Measurements from ENCODE around the gene DHH. TPM values are rescaled to one million over a fixed set of nuclear protein-coding genes. Genes with fewer than 3 reads are reported as not detected.

DHH gene
- total and polyA plus RNA-seq, 9 of the 15 experiments (the other 6 are each of a cell fraction or from before 2014, with no cell fraction given), result 0.07 to 2.6 (median 0.54) TPM

GRCh38 chr12:49088150-49088931, 6.3 kb downstream of the DHH start (continued):
- TF ChIP-seq MAZ (CRISPR knock-in tag; conservative IDR thresholded peaks at IDR 0.05 in 1 of 2, IDR thresholded peaks at IDR 0.05 in 1 of 2), result peak; percentile 71 to 73
- no peak for TF ChIP-seq IFI16 (CRISPR knock-in tag; IDR thresholded peaks at IDR 0.05)
- peak; percentile 93 to 98 (median 96) for TF ChIP-seq CTCF (IDR thresholded peaks at IDR 0.05 in 2 of 3, conservative IDR thresholded peaks at IDR 0.05 in 1 of 3; ENCODE audit: insufficient read depth in 2 of 3, low read depth in 1 of 3, low read length in 3 of 3)
- no peak for TF ChIP-seq PRPF4 (IDR thresholded peaks at IDR 0.05; ENCODE audit: insufficient read depth, low read depth, low read length, poor library complexity, severe bottlenecking)
- TF ChIP-seq HNRNPH1 (optimal IDR thresholded peaks at IDR 0.05; ENCODE audit: low read depth, low read length), result no peak
- TF ChIP-seq RNF2 (IDR thresholded peaks at IDR 0.05), result no peak
- TF ChIP-seq ZNF282 (CRISPR knock-in tag; IDR thresholded peaks at IDR 0.05), result no peak
- no peak for TF ChIP-seq EGR1 (conservative IDR thresholded peaks at IDR 0.05)
- TF ChIP-seq ZNF740 (CRISPR knock-in tag; IDR thresholded peaks at IDR 0.05), result 0 out of 2 replicates have a peak, but pooled peaks have one; percentile 11
- no peak for TF ChIP-seq ZNF740 (tag; IDR thresholded peaks at IDR 0.05)
- TF ChIP-seq TRIM25 (IDR thresholded peaks at IDR 0.05; ENCODE audit: borderline replicate concordance), result no peak
- peak in 1 of 3 experiments; percentile 47 for TF ChIP-seq YY1 (IDR thresholded peaks at IDR 0.05; ENCODE audit: borderline replicate concordance in 1 of 3, control insufficient read depth in 1 of 3, extremely low read depth in 1 of 3, insufficient read depth in 3 of 3, insufficient read length in 1 of 3, insufficient replicate concordance in 2 of 3, low read depth in 1 of 3, low read length in 2 of 3)
- no peak for TF ChIP-seq WHSC1 (IDR thresholded peaks at IDR 0.05; ENCODE audit: low read length)
- no peak for TF ChIP-seq THRAP3 (IDR thresholded peaks at IDR 0.05; ENCODE audit: borderline replicate concordance)
